ENCODE results near the gene NR1H2.

NR1H2 gene

DNA sequence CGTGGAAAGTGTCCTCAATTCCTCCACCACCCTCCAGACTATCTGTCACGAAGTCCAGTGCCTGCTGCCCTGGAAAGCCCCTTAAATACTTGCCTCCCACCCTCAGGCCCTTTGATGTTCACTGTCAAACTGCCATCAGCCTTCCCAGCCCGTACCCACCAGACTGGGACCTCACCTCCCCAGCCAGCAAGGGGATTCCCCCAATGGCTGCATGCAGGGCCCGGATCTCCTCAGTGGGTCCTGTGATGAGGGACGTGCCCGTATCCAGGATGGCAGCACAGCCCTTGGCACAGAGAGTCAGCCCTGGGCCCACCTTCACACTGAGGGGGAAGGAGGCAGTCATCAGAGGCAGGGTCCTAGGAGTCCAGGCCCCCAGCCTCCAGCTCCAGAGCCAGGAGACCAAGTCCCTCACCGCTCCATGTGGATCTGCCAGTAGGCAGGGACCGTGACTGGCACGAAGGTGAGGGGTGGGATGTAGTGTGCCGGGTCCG, 16.9 kb upstream of the NR1H2 start:
- in situ Hi-C loops (cut with MboI; ENCODE audit: low pct_unique_long_range_greater_than_20kb, low sequenced_read_pairs, unreplicated experiment), result loop anchor here (5.0 to 25.0 kb wide), 2 partner anchors 103 to 428 kb away; partner anchors contain the start of gene ACP4
- no peak for DNase-seq (ENCODE audit: low spot score)

DNA sequence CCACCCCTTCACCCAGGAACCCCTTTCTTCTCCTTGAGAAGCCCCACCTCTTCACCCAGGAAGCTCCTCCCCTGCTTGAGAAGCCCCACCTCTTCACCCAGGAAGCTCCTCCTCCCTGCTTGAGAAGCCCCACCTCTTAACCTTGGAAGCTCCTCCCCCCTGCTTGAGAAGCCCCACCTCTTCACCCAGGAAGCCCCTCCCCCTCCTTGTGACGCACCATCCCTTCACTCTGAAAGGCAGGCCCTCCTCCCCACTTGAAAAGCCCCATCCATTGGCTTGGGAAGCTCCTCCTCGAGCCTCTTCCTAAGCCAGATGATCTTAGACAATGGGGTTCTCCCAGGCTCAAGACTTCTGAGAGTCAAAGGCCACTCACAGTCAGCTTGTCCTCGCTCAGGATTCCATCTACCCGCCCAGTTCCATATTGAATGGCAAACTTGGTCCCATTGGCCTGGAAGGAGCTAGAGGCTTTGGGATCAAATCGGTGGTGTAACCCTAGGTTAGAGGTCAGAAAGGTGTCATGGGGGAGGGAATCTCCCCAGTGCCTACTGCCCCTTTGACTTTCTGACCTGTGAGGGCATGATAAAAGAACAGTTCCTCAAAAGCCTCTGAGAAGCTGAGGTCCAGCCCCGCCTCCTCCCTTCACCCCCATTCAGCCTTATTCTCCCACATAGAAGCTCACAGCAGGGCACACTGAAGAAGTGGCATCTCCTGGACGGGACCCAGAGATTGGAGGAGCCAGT, 14.8 kb upstream of the NR1H2 start:
- TF ChIP-seq, protein P1, sequence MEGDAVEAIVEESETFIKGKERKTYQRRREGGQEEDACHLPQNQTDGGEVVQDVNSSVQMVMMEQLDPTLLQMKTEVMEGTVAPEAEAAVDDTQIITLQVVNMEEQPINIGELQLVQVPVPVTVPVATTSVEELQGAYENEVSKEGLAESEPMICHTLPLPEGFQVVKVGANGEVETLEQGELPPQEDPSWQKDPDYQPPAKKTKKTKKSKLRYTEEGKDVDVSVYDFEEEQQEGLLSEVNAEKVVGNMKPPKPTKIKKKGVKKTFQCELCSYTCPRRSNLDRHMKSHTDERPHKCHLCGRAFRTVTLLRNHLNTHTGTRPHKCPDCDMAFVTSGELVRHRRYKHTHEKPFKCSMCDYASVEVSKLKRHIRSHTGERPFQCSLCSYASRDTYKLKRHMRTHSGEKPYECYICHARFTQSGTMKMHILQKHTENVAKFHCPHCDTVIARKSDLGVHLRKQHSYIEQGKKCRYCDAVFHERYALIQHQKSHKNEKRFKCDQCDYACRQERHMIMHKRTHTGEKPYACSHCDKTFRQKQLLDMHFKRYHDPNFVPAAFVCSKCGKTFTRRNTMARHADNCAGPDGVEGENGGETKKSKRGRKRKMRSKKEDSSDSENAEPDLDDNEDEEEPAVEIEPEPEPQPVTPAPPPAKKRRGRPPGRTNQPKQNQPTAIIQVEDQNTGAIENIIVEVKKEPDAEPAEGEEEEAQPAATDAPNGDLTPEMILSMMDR (IDR thresholded peaks at IDR 0.05; ENCODE audit: extremely low read depth, insufficient read depth, missing control alignments), result no peak
- in situ Hi-C loops (cut with MboI; ENCODE audit: low pct_unique_long_range_greater_than_20kb, low sequenced_read_pairs, unreplicated experiment), result loop anchor here (25.0 kb wide), 1 partner anchor 426 kb away; the partner anchor contains the start of gene ACP4
- DNase-seq (ENCODE audit: low spot score), result no peak

More for the DNA sequence above, 16.9 kb upstream of the NR1H2 start:
- TF ChIP-seq, protein P1 (IDR thresholded peaks at IDR 0.05; ENCODE audit: extremely low read depth, insufficient read depth, missing control alignments), result no peak

DNA sequence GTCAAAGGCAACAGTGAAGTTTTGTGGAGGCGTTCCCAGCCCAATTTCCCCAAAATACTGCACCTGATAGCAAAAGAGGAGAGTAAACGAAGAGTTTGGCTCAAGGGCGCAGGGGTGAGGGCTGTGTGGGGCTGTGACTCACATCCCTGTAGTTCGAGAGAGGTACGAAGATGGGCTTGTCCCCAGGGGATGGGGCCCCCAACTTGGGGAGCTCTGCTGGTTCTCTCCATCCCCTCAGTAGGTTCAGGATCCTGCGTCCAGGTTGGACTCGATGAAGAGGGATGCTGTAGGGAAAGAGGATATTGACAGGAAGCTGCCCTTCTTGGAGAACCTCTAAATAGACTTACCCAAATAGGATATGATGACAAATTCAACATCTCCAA, 14.2 kb upstream of the NR1H2 start:
- DNase-seq (ENCODE audit: low spot score), result no peak
- in situ Hi-C loops (cut with MboI; ENCODE audit: low pct_unique_long_range_greater_than_20kb, low sequenced_read_pairs, unreplicated experiment), result loop anchor here (25.0 kb wide), 1 partner anchor 425 kb away; the partner anchor contains the start of gene ACP4
- TF ChIP-seq, protein P1 (IDR thresholded peaks at IDR 0.05; ENCODE audit: extremely low read depth, insufficient read depth, missing control alignments), result no peak

DNA sequence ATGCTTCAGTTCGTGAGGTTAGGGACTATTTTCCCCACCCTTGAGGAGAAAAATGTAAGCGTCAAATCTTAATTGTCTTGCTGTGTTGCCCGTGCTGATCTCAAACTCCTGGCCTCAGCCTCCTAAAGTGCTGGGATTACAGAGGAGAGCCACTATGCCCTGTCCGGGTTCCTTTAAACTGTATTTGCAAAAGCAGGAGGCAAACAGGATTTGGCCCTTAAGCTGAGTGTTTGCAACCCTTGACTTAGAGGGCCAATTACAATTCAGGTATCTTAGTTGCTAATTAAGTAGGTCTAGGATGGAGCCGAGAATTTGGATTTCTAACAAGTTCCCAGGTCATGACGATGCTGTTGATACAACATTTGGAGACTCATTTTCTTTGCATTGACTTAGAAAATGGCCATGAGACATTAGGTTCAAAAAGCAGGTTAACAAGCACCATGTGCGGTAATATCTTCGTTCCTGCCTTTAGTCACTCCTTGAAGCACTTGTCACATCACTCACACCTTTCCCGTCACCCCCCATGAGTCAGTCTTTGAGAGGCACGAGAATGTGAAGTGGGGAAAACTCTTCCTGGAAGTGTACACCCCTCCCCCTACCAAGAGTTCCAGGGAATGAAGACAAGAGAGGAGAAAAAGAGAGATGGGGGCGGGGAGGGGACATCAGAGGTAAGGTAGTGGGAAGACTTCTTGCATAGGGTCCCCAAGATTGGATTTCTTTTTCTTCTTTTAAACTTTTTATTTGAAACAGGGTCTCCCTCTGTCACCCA, 13.4 kb upstream of the NR1H2 start:
- DNase-seq (ENCODE audit: low spot score), result no peak
- in situ Hi-C loops (cut with MboI; ENCODE audit: low pct_unique_long_range_greater_than_20kb, low sequenced_read_pairs, unreplicated experiment), result loop anchor here (25.0 kb wide), 1 partner anchor 424 kb away; the partner anchor contains the start of gene ACP4
- TF ChIP-seq, protein P1 (IDR thresholded peaks at IDR 0.05; ENCODE audit: extremely low read depth, insufficient read depth, missing control alignments), result no peak

DNA sequence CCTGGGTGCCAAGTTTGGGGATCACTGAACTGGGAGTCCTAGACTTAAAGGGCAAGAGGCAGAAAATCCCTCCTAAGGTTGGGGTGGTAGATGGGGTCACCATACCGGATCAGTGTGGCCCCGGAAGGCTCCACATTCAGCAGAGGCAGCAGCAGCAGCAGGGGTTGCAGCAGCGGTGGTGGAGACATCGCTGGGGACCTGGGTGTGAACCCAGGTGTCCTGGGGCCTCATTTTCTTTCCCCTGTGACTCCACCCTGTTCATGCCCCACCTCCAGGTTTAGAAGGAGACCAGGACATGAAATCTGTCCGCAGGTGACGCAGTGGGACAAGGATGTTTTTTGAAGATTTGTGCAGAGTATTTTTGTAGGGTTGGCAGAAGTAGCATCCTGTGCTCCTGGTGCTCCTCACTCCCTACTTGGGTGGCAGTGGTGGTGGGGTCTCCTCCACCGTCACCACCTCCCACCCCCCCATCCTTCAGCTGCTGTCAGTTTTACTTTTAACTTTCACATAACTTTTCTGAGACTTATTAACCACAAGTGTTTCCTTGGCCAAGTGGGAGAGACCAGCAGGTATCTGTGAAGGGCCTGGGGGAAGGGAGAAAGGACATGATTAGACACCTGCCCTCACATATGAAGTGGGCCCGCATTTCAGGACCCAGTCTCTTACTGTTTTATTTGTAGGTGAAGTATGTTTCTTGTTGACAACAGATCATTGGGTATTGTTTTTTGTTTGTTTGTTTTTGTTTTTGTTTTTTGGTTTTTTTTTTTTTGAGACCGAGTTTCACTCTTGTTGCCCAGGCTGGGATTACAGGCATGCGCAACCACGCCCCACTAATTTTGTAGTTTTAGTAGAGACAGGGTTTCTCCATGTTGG, 10.6 kb upstream of the NR1H2 start, which contains the start of gene NAPSA:
Gene NAPSA (minus strand): TSS at position 206 of the 873 bp plus-strand sequence. CDS start 18 bp downstream, at position 188.
- in situ Hi-C loops (cut with MboI; ENCODE audit: low pct_unique_long_range_greater_than_20kb, low sequenced_read_pairs, unreplicated experiment), result loop anchor here (25.0 kb wide), 1 partner anchor 422 kb away; the partner anchor contains the start of gene ACP4
- TF ChIP-seq, protein P1 (IDR thresholded peaks at IDR 0.05; ENCODE audit: extremely low read depth, insufficient read depth, missing control alignments), result no peak

More for the DNA sequence above, 10.6 kb upstream of the NR1H2 start, which contains the start of gene NAPSA:
- DNase-seq (ENCODE audit: low spot score), result no peak

Measured in GM13977 (cell line).